Inferior parietal cortex (tissue), 1 donor: ENCODE data around the gene TRABD2B.

Experiments used
- DNase-seq: peaks from one replicate; pipeline ENCODE4 v3.0.0-alpha.2; 2016; ENCODE audit errors: extremely low spot score

Gene TRABD2B

DNA sequence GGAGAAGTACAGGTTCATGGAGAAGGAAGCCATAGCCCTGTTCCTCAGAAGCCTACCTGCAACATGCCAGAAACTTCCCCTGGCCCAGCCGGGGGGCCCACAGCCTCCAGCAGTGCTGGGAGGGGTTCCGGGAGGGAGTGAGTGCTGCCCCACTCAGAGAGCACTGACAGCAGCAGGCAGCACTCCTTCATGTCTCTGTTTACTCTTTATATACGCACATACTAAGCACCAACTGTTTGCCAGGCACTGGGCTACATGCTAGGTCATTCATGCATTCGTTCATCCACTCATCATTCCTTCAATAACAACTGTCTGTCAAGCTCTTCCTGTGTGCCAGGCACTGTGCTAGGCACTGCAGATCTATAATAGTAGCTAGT, 120.6 kb downstream of the TRABD2B start:
- no peak for DNase-seq

DNA sequence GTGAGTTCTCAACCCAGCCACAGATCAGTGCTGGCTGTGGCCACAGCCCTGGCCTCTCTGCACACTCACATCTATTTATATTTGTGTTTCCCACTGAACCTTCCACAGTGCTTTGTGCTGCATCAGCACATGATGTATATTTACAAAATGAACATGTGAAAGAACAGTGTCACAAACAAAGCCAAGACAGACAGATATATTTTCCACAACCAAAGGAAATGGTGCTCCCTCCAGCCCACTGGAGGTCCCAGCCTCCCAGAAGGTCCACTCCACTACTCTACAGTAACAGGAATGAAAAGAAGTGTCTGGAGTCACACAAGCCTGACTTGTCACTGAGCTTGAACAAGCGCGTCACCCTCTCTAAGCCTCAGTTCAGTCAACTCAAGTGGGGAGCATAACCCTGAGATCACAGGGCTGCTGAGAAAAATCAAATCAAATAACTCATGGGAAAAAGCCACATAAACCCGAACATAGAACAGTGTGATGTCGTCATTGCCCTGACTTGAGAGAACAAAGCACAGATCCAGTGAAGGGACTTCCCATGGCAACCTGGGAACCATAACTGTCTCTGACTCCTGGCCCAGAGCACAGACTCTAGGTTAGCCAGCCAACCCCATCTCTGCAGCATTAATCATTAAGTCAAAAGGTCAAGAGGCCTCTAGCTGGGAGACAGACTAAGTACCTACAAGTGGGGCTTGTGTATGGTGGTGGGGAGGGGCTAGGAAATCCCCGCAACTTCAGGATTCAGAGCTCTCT, 121.2 kb downstream of the TRABD2B start:
- no peak for DNase-seq

DNA sequence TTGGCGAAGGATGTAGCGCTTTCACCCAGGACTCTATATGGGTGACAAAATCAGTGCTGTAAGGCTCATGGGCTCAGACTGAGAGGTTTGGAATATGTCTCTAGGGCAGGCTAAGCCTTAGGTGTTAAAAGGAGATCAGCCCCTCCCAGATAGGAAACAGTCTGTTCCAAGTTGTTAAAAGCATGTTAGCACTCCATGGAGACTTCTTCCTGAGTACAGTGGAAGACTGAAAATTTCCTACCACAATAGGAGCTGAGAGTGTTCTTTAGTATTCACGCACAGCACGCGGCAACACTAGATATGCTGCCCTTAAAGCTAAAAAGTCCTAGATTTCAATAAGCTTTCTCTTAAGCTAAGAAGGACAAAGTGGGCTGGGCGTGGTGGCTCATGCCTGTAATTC, 122.1 kb downstream of the TRABD2B start:
- DNase-seq, result no peak

DNA sequence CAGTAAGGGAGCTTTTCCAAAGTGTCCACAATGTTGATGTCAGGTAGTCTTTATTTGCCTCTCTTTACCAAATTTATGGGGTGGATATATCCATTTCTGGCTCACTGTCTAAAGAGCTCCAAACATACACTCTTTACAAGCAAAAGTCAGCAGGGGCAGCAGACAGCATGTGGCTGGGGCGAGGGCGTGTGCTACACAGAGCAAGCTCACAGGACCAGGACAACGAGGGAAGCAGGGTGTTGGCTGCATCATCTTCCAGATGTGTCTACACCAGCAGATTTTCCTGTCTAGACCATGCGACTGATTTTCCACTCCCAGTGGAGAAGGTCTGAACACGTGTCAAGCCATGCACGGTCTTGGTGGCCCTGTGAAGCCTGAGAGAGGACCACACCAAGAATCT, 123.8 kb downstream of the TRABD2B start:
- DNase-seq, result no peak

DNA sequence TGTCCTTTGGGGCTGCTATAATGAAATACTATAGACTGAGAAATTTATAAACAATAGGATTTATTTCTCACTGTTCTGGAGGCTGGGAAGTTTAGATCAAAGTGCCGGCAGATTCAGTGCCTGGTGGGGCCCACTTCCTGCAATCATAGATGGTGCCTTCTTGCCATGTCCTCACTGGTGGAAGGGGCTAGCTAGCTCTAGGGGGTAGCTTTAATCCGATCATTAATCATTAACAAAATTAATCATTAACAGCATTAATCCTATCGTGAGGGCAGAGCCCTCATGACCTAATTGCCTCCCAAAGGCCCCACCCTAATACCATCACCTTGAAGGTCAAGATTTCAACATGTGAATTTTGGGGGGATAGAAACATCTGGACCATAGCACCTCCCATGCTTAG, 124.3 kb downstream of the TRABD2B start:
- no peak for DNase-seq

DNA sequence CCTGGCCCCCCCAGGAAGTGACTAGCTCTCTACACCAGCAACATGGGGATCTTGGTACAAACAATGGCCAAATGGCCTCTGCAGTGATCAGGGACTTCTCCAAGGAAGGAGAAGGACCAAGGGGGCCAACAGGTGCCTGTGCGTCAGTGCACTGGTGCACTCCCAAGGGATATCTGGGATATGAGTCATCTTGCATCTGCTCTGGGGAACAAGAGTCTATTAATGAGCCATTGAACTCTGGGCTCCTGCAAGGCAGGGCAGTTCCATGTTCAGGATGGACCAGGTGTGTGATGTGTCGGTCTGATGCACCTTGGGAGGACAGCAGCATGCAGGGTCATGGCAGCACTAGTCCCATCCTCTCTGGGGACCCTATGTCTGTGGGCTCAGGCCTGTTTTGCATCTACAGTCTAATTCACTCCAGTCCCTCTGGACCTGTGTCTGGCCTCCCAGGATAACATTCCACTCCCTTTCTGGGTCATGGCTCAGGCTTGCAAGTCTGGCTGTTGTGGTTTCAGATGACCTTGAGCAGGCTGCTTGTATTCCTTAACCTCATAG, 125.3 kb downstream of the TRABD2B start:
- DNase-seq, result no peak

DNA sequence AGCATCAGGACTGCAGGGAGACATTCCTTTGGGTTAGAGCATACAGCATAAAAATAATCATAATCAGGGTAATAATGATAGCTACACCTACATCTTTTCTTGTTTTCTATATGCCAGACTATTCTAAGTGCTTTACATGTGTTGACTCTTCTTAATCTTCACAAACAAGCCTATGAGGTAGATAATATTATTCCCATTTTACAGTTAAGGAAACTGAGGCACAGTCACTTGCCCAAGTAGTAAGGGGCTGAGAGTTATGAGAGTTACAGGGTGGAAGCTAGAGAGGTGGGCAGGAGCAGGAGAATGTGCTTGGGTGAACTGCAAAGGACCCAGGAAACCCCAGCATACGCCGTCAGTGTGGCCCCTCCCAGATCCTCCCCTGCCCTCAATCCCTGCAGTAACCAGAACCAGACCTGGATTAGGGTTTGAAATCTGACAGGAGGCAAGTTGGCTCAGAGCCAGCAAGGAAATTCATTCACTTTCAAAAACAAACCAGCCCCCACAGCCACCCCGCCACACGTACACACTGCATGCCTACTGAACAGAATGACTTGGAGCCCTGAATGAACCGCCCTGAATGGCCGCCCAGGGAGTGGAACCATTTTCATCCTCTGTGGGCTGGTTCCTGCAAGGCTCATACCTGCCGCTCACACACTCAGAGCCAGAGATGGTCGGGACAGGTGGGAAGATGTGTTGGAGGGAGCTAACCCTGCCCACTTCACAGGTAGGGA, 126.1 kb downstream of the TRABD2B start:
- DNase-seq, result no peak

DNA sequence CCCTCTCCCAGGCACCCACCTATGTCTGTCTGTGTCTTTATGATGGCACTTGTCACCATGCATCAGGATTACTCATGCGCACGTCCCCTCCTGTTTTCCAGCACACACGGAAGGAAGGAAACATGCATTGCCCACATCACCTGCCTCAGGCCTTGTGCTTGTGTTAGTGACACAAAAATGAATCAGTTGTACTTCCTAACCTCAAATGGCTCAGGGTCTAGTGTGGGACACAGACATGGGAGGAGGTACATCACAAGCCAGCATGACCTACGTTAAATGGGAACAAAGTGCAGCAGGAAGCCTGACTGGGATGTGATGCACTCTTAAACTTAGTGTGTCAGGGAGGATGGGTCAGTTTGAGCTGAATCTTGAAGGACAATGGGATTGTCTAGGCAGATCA, 126.7 kb downstream of the TRABD2B start:
- DNase-seq, result no peak

DNA sequence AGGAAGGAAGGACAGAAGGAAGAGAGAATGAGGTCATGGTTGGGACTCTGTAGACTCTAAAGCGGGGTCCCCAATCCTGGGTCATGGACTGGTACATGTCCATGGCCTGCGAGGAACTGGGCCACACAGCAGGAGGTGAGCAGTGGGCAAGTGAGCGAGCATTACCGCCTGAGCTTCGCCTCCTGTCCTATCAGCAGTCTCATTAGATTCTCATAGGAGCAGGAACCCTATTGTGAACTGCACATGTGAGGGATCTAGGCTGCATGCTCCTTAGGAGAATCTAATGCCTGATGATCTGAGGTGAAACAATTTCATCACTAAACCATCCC, 128.9 kb downstream of the TRABD2B start:
- no peak for DNase-seq

DNA sequence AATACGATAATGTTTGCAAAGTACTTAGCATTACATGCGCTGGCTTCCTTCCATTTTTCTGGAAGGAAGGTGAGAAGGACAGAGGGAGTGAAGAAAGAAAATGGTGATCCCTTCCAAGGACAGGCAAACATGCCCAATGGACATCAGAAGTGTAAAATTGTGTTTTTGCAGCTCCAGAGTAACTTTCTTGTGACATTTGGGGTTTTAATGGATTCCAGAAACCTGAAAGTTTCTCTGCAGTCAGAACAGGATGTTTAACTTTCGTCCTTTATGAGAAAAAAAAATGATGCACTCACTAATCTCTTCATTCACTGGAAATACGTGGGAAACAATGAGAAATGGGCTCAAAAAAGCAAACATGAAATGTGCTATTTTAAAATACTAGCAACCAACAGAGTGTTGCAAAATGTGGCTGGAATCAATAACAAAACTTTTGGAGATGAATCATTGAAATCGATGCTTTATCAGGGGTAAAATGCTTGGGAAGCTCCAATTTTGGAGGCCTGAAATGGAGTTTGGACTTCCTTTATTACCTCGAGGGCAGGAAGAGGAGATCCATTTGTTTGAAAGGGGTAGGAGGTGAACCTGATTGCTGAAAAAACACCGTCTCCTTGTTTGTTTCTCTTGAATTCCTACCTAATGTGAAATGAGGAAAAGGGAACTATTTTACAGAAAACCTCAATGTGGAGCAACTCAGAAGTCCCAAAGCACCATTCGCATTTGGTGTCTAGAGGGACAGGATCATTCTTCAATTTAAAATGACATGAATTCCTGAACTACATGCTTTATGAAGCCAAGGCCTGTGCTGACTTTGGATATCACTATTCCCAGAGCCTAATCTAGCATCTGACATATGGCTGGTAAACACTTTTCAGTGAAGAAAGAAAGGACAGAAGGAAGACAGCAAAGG, 129.5 kb downstream of the TRABD2B start:
- DNase-seq, result no peak

DNA sequence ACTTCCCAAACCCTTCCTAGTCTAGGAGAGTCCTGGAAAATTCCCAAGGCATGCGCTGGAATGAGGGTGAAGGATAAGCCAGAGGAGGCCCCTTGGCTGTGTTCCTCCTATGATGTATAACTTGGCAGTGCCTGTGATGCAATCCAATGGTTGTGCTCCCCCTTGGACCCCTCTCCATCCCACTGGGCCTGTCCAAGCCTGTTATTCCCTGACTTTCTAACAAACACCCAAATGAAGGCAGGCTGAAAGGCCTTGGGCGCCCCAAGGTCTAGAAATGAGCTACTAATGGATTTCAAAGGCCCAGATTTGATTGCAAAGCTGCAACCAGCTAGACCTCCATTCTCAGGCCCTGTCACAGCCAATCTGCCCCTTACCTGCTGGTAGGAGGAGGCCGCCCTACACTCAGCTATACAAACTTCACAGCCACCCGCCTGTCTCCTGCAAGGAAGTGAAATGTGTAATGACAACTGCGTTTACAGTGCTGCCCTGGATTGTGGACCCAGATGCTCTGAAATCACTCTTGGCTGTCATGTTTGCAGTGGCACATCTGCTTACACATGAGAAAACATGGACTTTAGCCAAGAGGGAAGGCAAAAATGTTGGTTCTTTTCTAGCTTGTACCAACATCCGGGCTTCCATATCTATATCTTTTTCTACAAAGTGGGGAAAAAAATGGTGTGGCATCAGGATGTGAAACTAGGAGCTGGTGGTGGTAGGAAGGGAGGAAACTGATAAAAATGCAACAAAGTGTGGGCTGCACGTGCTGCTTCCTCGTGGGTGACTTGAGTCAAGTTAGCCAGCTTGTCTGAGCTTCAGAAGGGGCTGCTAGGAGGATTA, 130.4 kb downstream of the TRABD2B start:
- DNase-seq, result no peak

DNA sequence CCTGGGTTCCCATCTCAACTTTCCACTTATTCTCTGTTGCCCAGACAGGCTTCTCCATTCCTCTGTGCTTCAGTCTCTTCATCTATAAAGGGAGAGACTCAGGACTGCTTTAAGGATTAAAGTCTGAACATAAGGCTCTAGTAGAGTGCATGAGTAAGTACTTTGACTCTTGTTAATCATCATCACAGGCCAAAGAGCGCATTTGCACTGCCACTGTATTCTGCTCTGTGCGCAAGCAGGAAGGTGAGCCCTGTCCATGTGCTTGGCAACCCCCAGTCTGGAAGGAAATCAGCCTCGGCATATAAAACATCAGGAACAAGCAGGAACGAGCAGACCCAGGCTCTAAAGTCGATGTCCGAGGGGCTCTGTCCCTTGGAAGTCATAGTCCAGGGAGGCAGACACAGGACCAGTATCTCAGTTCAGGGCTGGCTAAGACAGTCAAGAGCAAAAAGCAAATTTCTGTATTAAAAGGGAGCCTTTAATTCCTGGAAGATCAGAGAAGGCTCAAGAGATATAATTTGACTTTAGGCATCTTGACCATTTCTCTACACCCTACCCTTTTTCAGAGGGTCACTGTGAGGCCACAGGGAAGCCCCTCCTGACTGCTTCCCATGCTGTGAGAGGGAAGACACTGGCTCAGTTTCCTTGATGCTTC, 131.2 kb downstream of the TRABD2B start:
- DNase-seq, result no peak

DNA sequence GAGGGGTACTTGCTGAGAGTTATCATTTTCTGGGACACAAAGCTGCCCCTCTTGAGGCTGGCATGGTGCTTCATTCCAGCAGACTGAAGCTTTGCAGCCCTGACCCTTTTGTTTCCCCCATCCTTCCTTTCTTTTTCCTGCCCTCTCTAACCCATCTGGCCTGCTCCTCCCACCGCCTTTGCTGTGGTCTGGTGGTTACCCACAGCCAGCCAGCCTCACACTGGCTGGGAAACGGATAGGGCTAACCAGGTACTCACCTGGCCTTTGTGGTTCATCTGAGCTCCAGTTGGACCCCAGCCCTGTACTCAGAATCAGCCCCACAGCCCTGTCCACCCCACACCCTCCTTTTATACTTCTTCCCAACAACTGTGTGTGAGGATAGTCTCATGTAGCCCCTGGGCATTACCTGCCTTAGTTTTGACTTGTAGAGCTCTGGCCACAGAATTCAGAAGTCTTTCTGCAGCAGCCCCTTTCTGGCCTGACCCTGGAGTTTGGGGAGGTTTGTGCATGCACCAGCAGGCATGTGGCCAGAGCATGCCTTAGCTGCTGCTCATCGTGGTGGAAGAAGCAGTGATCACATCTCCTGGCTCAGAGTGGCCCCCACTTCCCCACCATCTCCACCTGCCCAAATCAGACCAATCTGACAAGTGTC, 138.0 kb downstream of the TRABD2B start:
- no peak for DNase-seq

DNA sequence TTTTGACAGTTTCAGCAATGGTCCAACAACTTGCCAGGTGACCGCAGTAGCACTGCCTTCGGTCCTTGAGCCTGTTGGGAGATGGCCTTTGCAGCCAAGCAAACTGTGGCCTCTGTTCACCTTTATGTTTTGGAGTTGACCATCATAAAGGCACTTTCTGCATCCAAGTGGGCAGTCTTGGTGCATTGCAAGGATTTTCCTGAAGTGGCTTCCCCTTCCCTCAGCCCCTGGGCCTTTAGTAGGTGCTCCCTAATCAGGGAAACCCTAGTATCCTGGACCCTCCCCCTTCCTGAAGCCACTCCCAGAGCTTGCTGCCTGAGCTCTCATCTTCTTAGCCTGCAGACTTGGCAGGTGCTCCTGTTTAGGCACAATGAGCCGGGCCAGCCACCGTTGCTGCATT, 140.2 kb downstream of the TRABD2B start:
- DNase-seq, result no peak

DNA sequence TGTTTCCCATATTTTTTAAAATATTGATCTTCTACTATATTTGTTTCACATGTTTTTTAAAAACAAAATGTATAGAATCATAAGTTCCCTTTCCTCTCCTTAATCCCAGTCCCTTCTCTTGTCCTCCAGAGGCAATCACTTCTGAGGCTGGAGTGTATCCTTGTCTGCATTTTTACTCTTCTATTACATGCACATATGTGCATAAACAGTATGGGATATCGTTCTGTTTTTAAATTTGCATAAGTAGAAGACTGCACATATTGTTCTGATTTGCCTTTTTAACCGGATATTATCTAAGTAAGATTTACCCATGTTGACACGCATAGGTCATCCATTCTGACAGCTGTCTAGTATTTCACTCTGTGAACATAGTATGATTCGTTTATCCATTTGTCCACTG, 142.0 kb downstream of the TRABD2B start:
- DNase-seq, result no peak

DNA sequence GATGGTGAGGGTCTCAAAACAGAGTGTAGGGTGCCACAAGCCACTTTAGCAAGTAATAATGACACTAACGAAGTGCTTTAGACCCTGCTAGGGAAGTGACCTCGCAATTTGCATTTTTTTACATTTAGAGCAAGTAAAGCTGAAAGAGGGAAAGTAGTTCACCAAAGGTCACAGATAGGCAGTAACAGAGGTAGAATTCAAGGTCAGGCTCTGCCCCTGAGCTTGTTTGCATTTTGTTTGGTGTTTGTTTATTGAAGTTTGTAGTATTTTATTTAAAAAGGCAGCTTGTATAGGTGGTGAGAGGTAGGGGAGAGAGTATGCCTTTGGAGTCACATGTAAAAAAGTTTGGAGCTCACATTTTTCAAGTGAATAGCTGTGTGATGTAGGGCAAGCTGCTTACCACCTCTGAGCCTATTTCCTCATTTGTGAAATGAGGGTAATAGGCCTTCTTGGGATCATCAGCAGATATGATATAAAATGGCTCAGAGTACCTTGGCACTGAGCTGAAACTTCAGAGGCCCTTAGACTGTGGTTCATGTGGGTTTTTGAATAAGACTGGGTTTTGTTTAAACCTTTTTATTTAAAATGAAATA, 142.5 kb downstream of the TRABD2B start:
- DNase-seq, result no peak

DNA sequence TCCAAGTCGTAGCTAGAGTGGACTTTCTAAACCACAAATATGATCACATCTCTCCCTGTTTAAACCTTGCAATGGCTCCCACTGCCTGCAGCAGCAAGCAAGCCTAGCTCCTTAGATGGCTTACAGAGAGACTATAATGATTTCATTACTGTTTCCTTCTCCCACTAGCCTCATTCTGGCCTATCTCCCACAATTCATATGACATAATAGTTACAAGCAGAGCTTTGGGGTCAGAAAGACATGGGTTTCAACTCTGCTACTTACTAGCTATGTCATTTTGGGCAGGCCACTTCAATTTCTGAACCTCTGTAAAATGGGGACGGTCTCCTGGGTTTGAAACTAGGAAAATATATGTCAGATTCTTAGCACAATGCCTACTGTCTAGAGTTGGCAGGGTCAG, 143.3 kb downstream of the TRABD2B start:
- no peak for DNase-seq

DNA sequence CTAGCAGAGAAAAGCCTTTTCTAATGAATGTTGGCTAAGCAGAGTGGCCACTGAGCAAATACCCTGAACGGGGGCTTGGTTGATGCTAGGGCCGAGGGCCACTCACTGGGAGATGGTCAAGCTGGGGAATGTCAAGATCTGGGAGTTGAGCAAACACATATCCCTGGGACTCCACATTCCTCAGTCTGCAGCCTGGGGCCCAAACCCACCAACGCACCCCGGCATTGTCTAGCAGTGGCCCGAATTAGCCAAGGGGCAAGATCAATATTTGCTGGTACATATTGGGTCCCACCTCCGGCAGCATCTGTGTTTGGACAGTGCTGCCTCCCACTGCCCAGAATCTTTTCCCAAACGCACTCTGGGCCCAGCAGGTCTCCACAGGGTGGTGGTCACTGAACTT, 144.1 kb downstream of the TRABD2B start:
- DNase-seq, result no peak

DNA sequence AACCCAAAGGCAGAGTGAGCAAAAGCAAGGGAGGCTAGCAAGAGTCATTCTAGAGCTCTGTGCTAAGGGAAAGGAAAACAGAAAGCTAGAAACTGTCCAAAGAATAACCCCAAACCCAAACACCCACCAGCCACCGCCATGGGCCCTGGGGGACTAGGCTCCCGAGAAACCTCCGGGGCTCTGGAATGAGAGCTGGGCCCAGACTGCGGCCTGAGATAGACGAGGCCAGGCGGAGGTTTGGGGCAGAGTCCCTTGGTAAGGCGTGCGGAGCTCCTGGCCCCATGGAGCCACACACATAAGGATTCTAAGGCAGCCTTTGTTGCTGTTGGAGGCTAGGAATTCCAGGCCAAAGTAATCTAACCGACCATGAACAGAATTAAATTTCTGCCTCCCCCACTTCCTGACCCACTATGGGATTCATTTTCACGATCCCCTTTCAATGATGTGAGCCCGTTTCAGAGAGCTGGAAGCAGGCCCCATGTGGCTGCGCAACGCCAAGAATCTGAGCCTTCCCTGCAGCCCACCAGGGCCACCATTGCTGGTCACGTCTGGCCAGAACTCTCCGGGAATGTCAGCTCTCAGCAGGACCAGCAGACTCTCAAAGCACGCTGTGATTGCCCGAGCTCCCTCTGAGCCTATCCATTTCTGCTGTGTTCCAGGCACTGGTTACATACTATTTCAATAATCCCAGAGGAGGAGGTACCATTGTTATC, 145.0 kb downstream of the TRABD2B start:
- no peak for DNase-seq
